K562 (cell line): ENCODE measurements around the gene PIGV. TPM values are rescaled to one million over a fixed set of nuclear protein-coding genes. Genes with fewer than 3 reads are reported as not detected.

Source experiments
- FIP1L1 ChIP-seq: fragments of 200-400 bp; formaldehyde crosslinking; IDR thresholded peaks from 2 replicates; pipeline ENCODE4 v1.6.1; 2018; ENCODE audit warnings: mild to moderate bottlenecking, low read depth, low read length; ENCODE audit not compliant: poor library complexity, severe bottlenecking
- HMGXB4 ChIP-seq: sonication (generic); formaldehyde crosslinking; IDR thresholded peaks from 2 replicates; pipeline ENCODE4 v1.8.1; 2023; ENCODE audit warnings: mild to moderate bottlenecking, missing genetic modification reagents
- HNRNPLL ChIP-seq: fragments of 200-400 bp; formaldehyde crosslinking; IDR thresholded peaks from 2 replicates; pipeline ENCODE4 v1.6.1; 2017; ENCODE audit warnings: low read length, low read depth, mild to moderate bottlenecking; ENCODE audit not compliant: poor library complexity, severe bottlenecking
- MGA ChIP-seq: fragments of 450-650 bp; IDR thresholded peaks from 2 replicates; pipeline ENCODE4 v1.6.1; 2016; ENCODE audit warnings: mild to moderate bottlenecking, moderate library complexity
- TFAP4 ChIP-seq: sonication (generic); formaldehyde crosslinking; IDR thresholded peaks from 2 replicates; pipeline ENCODE4 v1.8.0; 2022; ENCODE audit warnings: missing genetic modification reagents, mild to moderate bottlenecking, moderate library complexity, borderline replicate concordance
- THAP12 ChIP-seq: fragments of 250-450 bp; sonication (Bioruptor Pico); IDR thresholded peaks from 2 replicates; pipeline ENCODE4 v1.9.0; 2021; ENCODE audit warnings: mild to moderate bottlenecking, inconsistent platforms
- ZNF778 ChIP-seq: fragments of 450-650 bp; formaldehyde crosslinking; IDR thresholded peaks from 2 replicates; pipeline ENCODE4 v1.4.0; 2020; ENCODE audit warnings: mild to moderate bottlenecking, moderate library complexity
- polyA plus RNA-seq, 8 experiments: library from polyadenylated mRNA; depleted of rRNA in 4 of 8; stranded (reverse) in 5 of 8; unstranded in 3 of 8; fragments of >200 nt; fragmentation: Nextera tagmentation in 2 of 8; fragmentation: Illumina TruSeq in 1 of 8; extraction: Ambion mirVana in 2 of 8; extraction: Trizol in 1 of 8; gene quantifications; 2 replicates each; pipeline versions ENCODE4 v1.2.1 to v1.2.3, GENCODE V29; 2011 to 2014; ENCODE audit warnings: inconsistent platforms in 1 of 8, missing spikeins in 1 of 8
- total RNA-seq, 7 experiments: library from RNA; depleted of rRNA in 6 of 7; stranded (reverse); fragments of >200 nt in 6 of 7; fragmentation: Illumina TruSeq in 2 of 7; extraction: Trizol in 2 of 7; gene quantifications; 2 replicates each; pipeline versions ENCODE4 v1.2.1 to v1.2.3, GENCODE V29; 2011 to 2021; ENCODE audit warnings: low replicate concordance in 1 of 7

Gene PIGV
- total and polyA plus RNA-seq, 9 of the 15 experiments (the other 6 are each of a cell fraction or from before 2014, with no cell fraction given), result 8.4 to 21.8 (median 11.7) TPM

- TF ChIP-seq HMGXB4 (peak; percentile 35; the same call in 1 of the 2 replicates), THAP12 (CRISPR knock-in tag) (peak; percentile 70), ZNF778 (no peak), FIP1L1 (peak; percentile 35), MGA (peak; percentile 77), HNRNPLL (peak; percentile 61), TFAP4 (peak; percentile 62)
Measured at GRCh38 chr1:26787706-26788514, at the start of gene PIGV (continued).
